ENCODE results near the gene PNRC2. TPM values are rescaled to one million over a fixed set of nuclear protein-coding genes. Genes with fewer than 3 reads are reported as not detected.

PNRC2 gene
- 65.5 and 326 TPM in 2 replicates for total RNA-seq (2014; rRNA removed; shearing (Covaris generic))
- 87.1 and 100 TPM in 2 replicates for polyA plus RNA-seq (2015; cell fraction: cytosol; rRNA removed)
- polyA plus RNA-seq (2015; cell fraction: nucleus; rRNA removed), result 90.1 and 90.4 TPM in 2 replicates

- DNase-seq (ENCODE audit: low read depth), result peak; percentile 97
Measured at GRCh38 chr1:23959461-23960290, at the start of gene PNRC2. Gene PNRC2, plus strand, starts transcription at chr1:23959828. Its CDS starts 1,630 bp downstream, at chr1:23961458.

- DNase-seq (ENCODE audit: low read depth), result no peak
Measured at GRCh38 chr1:23910144-23910543, 49.5 kb upstream of the PNRC2 start.

DNA sequence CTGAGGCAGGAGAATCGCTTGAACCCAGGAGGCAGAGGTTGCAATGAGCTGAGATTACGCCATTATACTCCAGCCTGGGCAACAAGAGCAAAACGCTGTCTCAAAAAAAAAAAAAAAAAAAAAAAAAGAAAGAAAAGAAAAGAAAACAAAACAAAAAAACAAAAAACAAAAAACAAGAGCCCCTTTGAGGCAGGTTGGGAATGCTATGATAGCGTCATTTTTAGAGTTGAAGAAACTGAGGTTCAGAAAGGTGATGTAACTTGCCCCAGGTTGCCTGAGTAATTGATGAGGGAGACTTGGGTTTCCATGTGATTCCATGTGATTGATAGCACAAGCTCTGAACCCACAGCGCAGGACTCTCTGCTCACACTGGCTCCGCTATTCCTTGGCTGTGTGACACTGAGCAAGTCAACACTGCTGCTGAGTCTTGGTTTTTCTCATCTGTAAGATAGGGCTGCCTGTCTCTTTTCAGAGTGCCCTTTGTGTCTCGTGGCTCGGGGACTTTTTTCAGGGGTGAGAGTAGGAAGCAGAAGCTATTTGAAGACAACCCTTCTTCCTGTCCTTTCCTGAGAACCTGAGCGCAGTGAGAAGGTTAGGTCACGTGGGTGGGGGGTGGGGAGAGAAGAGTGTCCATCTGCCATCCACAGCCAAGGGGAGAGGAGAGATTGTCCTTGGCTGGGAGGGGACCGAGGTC, 48.9 kb upstream of the PNRC2 start:
- no peak for DNase-seq (ENCODE audit: low read depth)

DNA sequence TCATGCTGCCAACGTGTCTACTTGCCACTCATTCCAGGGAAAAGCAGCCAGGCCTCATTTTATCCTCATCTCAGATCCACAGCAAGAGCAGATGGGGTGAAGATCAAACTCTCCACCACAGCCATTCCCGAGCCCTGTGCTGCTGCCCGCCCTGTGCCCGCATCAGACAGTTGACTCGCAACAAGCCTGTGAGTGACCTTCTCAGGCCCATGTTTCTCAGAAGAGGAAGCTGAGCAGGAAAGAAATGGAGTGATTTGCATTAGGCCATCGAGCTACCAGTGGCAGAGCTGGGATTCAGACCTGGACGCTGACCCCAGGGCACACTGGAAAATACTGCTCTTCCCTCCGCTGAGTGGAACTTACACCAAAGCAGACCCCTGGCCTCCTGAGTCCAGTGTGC, 47.7 kb upstream of the PNRC2 start:
- DNase-seq (ENCODE audit: low read depth), result no peak

DNA sequence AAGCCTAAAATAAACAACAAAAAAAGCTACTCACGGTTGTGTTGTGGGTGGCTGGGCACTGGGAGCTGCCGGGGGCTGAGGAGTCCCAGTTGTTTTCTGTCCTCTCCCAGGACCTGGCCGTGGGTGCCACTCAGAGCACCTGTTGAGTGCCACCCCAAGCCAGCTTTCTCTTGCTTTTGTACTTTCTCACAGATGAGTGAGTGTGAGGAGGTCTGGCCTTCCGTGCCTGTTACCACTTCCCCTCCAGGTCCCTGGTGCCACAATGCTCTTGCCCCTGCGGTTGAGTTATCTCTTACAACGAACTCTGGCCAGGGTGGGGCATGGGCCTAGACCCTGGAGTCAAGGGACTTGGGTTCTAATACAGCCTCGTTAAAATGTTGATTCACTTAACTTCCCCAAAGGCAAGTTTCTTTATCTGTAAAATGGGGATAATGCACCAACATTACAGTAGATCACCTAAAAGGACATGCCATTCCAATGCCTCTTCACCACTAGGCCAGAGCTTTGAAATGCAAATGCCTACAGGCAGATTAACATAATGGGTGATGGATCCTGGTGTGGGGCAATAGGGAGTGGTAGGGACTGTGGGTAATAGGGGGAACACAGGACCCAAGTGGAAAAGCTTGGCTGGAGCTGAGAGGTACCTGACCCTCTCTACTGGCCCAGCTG, 46.3 kb upstream of the PNRC2 start, which contains the start of gene CNR2:
TSS of gene CNR2 (minus strand) at position 151 of the 669 bp plus-strand sequence. CDS start 37,745 bp downstream, outside the sequence.
- no peak for DNase-seq (ENCODE audit: low read depth)

- DNase-seq (ENCODE audit: low read depth), result no peak
Measured at GRCh38 chr1:23914921-23915320, 44.7 kb upstream of the PNRC2 start.

DNA sequence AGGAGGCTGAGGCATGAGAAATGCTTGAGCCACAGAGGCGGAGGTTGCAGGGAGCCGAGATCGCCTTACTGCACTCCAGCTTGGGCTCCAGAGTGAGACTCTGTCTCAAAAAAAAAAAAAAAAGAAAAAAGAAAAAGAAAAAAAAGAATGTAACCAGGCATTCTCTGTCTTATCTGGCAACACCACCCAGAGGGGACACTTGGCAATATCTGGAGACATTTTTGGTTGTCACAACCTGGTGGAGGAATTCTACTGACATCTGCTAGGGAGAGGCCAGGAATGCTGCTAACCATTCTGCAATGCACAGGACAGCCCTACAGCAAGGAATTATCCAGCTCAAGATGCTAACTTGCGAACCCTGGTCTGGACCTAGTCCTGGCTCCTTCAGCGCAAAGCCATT, 44.2 kb upstream of the PNRC2 start:
- no peak for DNase-seq (ENCODE audit: low read depth)

DNA sequence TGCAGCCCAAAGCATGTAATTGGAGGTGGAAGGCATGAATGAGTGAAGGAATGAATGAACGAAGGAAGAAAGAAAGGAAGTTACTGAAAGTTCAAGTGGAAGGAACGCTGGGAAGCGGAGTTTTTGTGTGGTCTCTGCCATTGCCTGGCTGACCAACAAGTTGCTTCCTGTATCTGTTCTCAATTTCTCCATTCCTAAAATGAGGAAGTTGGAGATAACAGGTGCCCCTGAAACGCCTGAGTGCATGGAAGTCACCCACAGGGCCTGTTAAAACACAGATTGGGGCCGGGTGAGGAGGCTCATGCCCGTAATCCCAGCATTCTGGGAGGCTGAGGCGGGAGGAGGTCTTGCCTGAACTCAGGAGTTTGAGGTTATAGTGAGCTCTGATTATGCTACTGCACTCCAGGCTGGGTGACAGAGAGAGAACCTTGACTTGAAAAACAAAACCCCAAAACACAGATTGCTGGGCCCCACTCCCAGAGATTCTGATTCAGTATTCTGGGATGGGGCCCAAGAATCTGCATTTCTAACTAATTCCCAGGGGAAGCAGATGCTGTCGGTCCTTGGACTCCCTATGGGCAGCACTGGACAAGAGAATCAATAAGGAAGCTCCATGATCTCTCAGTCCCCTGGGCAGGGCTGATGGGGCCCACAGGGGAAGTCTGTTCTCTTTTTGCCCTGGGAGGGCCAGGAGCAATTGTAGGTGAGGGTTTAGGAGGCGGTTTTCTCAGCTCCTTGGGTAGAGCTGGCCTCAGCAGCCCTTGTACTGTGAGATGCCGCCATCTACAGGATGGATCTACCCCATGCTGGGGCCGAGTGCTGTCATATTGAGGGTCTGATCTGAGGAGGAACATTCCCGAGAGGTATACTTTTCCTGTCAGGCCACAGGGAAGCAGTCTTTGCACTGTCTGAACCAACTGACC, 43.2 kb upstream of the PNRC2 start:
- peak; percentile 88 for DNase-seq (ENCODE audit: low read depth)

DNA sequence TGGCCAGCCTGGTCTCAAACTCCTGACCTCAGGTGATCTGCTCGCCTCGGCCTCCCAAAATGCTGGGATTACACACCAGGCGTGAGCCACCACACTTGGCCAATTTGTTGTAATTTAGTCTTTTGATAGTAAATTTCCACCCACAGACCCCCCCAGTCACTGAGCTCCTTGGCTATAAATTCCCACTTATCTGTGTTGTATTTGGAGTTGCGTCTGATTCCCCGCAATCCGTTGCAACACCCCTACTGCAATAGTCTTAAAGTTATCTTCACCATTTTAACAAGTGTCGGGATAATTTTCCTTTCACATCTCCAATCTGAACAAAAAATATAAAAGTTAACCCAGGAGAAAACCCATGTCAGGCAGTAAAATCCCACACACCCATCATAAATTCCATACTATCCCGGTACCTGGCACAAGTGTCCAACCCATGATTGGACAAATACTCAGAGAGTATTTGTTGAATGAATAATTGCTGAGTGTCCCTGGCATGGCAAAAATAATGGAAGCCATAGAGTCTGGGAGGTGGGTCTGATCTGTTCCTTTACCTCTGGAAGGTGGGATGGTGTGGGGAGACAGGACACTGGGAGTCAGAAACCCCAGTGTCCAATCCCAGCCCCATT, 37.2 kb upstream of the PNRC2 start:
- no peak for DNase-seq (ENCODE audit: low read depth)

DNA sequence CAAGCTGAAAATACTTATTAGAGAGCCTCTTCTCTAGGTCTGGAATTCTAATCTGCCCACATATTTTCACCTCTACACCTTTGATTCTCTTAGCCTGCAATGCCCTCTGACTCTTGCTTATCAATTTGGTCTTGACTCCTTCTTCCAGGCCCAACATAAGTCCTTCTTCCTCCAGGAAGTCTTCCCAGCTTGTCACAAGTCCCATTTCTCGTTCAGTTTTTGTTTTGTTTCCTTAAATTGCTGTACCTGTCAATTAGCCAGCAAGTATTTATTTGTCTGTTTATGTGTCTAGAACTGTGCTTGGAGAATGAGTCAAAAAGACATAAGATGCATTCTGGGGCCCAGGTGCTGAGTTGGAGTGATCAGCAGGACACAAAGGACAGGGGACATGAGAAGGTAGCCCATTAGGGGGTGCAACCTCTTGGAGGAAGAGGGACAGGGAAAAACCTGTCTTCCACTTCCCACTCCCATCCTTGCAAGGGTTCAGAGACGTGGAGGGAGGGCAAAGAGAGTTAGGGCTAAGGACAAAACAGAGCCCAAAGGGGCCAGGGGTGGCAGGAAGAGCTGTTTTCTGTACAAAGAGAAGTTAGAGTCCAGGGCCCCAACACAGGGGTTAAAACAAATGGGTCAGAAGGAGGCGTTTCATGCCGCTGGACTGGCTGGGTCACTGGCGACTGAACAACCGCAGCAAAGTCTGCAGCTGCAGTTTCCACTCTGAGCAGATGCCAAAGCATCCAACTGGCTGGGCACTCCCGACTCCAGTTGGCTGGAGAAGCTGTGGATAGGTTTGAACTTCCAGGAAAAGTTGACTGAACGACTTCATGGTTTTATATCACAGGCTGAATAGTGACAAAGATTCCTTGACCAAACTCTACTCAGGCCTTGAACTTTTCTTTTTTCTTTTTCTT, 35.8 kb upstream of the PNRC2 start:
- DNase-seq (ENCODE audit: low read depth), result no peak

DNA sequence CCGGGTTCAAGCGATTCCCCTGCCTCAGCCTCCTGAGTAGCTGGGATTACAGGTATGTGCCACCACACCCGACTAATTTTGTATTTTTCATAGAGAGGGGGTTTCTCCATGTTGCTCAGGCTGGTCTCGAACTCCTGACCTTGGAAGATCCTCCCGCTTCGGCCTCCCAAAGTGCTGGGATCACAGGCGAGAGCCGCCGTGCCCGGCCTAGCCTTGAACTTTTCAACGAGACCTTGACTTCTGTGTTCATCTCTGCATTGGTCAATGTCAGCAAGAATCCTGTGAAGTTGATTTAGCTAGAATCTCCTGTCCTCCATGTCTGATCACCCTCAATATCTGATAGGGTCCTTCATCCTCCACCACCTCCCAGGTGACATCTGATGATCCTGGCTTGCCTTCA, 35.0 kb upstream of the PNRC2 start:
- DNase-seq (ENCODE audit: low read depth), result no peak

DNA sequence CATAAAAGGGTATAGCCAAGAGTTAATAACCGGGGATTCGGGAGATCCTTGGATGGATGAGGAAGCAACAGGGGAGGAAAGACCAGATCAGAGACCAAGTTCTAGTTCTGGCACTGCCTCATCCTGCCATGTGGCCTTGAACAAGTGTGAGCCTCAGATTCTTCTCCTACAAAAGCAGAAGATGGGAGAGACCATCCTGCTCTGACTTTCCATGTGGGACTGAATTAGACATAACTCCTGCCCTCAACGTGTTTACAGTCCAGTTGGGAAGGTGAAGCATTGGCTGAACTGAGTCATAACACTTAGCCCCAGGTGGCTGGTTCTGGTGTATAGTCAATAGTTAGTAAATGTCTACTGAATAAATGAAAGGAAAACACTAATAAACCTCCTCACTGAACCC, 34.3 kb upstream of the PNRC2 start:
- DNase-seq (ENCODE audit: low read depth), result no peak

DNA sequence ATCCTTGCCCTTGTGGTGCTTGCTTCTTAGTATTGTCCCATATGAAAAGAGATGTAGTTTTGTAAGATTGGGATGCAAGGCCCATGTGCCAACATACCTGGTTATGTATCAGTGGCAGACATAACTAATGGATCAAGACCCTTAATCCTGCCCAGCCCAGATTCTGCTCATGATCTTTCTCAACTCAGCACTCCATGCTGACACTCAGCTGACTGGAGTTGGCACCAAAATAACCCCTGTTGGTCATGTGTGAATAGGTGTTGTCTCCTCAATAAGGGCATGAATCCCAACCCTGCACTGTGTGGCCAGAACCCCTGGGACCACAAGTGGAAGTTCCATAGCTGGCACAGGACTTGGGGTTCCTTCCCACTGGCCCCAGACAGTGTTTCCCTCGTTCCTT, 32.5 kb upstream of the PNRC2 start:
- DNase-seq (ENCODE audit: low read depth), result no peak

GRCh38 chr1:23928789-23929188, 30.8 kb upstream of the PNRC2 start:
- DNase-seq (ENCODE audit: low read depth), result no peak

DNA sequence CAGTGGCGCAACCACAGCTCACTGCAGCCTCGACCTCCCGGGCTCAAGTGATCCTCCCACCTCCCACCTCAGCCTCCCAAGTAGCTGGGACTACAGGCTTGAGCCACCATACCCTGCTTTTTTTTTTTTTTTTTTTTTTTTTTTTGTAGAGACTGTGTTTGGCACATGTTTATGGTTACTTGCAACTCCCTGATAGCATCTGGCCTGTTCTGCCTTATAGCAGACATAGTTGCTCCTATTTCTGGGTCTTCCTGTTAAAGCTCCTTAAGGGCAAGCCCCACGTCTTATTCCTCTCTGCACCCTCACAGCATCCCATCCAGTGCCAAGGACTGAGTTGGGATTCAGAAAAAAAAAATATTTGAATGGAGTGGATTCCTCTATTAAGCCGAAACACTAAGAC, 29.4 kb upstream of the PNRC2 start:
- no peak for DNase-seq (ENCODE audit: low read depth)

GRCh38 chr1:23930861-23931490, 28.7 kb upstream of the PNRC2 start:
- no peak for DNase-seq (ENCODE audit: low read depth)

DNA sequence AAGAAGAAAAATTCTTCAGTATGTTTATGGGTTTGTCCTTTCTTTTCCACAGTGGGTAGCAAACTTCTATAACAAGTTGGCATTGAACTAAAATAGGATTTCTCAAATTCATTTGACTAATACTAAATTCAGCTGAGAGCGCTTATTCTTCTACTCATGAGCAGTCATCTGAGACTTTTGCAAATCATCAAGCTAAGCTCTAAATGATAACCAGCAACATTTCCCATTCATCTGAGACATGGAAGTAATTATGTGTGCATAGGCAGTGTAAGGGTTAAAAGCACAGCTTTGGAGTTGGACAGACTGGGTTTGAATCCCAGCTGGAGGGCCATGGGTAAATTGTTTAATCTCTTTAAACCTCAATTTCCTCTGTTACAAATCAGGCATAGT, 28.1 kb upstream of the PNRC2 start:
- DNase-seq (ENCODE audit: low read depth), result no peak

- DNase-seq (ENCODE audit: low read depth), result no peak
Measured at GRCh38 chr1:23936481-23937176, 23.0 kb upstream of the PNRC2 start.
